Left lung (tissue), 10 donors: ENCODE measurements around the gene DHRSX. TPM values are rescaled to one million over a fixed set of nuclear protein-coding genes. Genes with fewer than 3 reads are reported as not detected.
"Not testable (repeated sequence)": the region's sequence is repeated elsewhere in the genome, so short reads cannot be mapped to it uniquely, and the experiment has no call there.

ENCODE experiments used
- ATAC-seq: fragments of 200-7000 bp; cut with Tn5 transposase; one replicate; pipeline ENCODE4 v1.9.1; 2020; ENCODE audit warnings: moderate library complexity
- DNase-seq, 4 donors: peaks; one replicate each; pipeline ENCODE4 v3.0.0-alpha.2; 2013 to 2020
- H3K27ac ChIP-seq, 2 donors: fragments of 200-600 bp; sonication (generic) in 1 of 2; one replicate each; pipeline versions ENCODE4 v1.5.0 to v1.8.0; 2020 to 2021
- H3K27me3 ChIP-seq, 2 donors: fragments of 200-600 bp; sonication (generic) in 1 of 2; one replicate each; pipeline versions ENCODE4 v1.5.0 to v1.8.0; 2020 to 2021
- H3K36me3 ChIP-seq, 2 donors: fragments of 200-600 bp; sonication (generic) in 1 of 2; one replicate each; pipeline versions ENCODE4 v1.5.0 to v1.8.0; 2020 to 2021
- H3K4me1 ChIP-seq, 2 donors: fragments of 200-600 bp; one replicate each; pipeline ENCODE4 v1.8.0; 2021
- H3K4me3 ChIP-seq, 2 donors: fragments of 200-600 bp; sonication (generic) in 1 of 2; one replicate each; pipeline versions ENCODE4 v1.5.0 to v1.8.0; 2020 to 2021; ENCODE audit warnings: mild to moderate bottlenecking in 1 of 2
- H3K9me3 ChIP-seq, 2 donors: fragments of 200-600 bp; sonication (generic) in 1 of 2; one replicate each; pipeline versions ENCODE4 v1.5.0 to v1.8.0; 2020 to 2021
- CTCF ChIP-seq, 2 donors: fragments of 200-600 bp; sonication (generic) in 1 of 2; IDR thresholded peaks; one replicate each; pipeline versions ENCODE4 v1.5.0 to v1.8.0; 2021; ENCODE audit warnings: antibody characterized with exemption in 2 of 2
- intact Hi-C, 2 donors: fragments of 100-400 bp; cut with DNase I; formaldehyde crosslinking; loops; one replicate each; pipeline versions ENCODE4 v1.11.2 to v1.14.2; 2022
- polyA plus RNA-seq, 6 donors: library from polyadenylated mRNA; unstranded; fragments of 120-200 nt; gene quantifications; one replicate each; pipeline ENCODE4 v1.2.1, GENCODE V29; 2013; ENCODE audit not compliant: insufficient read length in 6 of 6
- total RNA-seq, 2 donors: library from RNA; stranded (reverse); fragmentation: NEBNext Ultra II Directional; extraction: Animal tissue kit (Norgen Biotek cat#: 25700); gene quantifications; one replicate each; pipeline ENCODE4 v1.2.1, GENCODE V29; 2021
- donor health status: DM: no; HTN: yes; CAD: no.
- donor health status: DM: no; HTN: no; CAD: no.

DHRSX gene
- total and polyA plus RNA-seq, 8 donors, result 20.2 to 31.5 (median 26.8) TPM

- Histone ChIP-seq H3K9me3 (peaks cover 0 to 9% of the 10 kb centered on the region in 2 donors), H3K4me3 (no peak overlapping the region), H3K27me3 (no peaks in the 10 kb centered on the region), H3K4me1 (no peaks in the 10 kb centered on the region), H3K27ac (no peak overlapping the region), H3K36me3 (peaks cover 0 to 22% of the 10 kb centered on the region in 2 donors)
- DNase-seq (no peak), ATAC-seq (no peak)
- no peak for TF ChIP-seq CTCF (IDR thresholded peaks at IDR 0.05)
- intact Hi-C loops, result no loop called here
Measured at GRCh38 chrX:2387614-2388239, 113.0 kb downstream of the DHRSX start.

GRCh38 chrX:2385224-2385623 is 115.6 kb downstream of the DHRSX start:
- intact Hi-C loops, result no loop called here
- Histone ChIP-seq H3K36me3 (peaks cover 0 to 5% of the 10 kb centered on the region in 2 donors), H3K9me3 (no peaks in the 10 kb centered on the region), H3K4me1 (no peaks in the 10 kb centered on the region), H3K4me3 (no peak overlapping the region), H3K27ac (no peak overlapping the region), H3K27me3 (no peaks in the 10 kb centered on the region)
- DNase-seq (no peak), ATAC-seq (no peak)
- no peak for TF ChIP-seq CTCF (IDR thresholded peaks at IDR 0.05)

- no peak for ATAC-seq
- TF ChIP-seq CTCF (IDR thresholded peaks at IDR 0.05), result no peak
Measured at GRCh38 chrX:2384486-2384885, 116.3 kb downstream of the DHRSX start.

GRCh38 chrX:2383735-2384134 is 117.0 kb downstream of the DHRSX start:
- DNase-seq, result no peak
- no peaks in the 10 kb centered on the region for H3K4me1 ChIP-seq
- no peak for TF ChIP-seq CTCF (IDR thresholded peaks at IDR 0.05)
- intact Hi-C loops, result no loop called here
- H3K36me3 ChIP-seq, result no peaks in the 10 kb centered on the region
- no peaks in the 10 kb centered on the region for H3K27me3 ChIP-seq
- no peaks in the 10 kb centered on the region for H3K9me3 ChIP-seq
- no peak for ATAC-seq
- no peak overlapping the region for H3K27ac ChIP-seq
- no peak overlapping the region for H3K4me3 ChIP-seq

More at GRCh38 chrX:2384486-2384885, 116.3 kb downstream of the DHRSX start:
- DNase-seq, result no peak
- Histone ChIP-seq H3K4me3 (no peak overlapping the region), H3K4me1 (no peaks in the 10 kb centered on the region), H3K27me3 (no peaks in the 10 kb centered on the region), H3K27ac (no peak overlapping the region), H3K9me3 (no peaks in the 10 kb centered on the region), H3K36me3 (peaks cover 0 to 4% of the 10 kb centered on the region in 2 donors)
- intact Hi-C loops, result no loop called here

- TF ChIP-seq CTCF (IDR thresholded peaks at IDR 0.05), result no peak
- Histone ChIP-seq H3K36me3 (peaks cover 0 to 2% of the 10 kb centered on the region in 2 donors), H3K9me3 (no peaks in the 10 kb centered on the region), H3K4me1 (no peaks in the 10 kb centered on the region), H3K4me3 (no peak overlapping the region), H3K27ac (no peak overlapping the region), H3K27me3 (no peaks in the 10 kb centered on the region)
- DNase-seq (no peak), ATAC-seq (no peak)
- intact Hi-C loops, result no loop called here
Measured at GRCh38 chrX:2383144-2383543, 117.6 kb downstream of the DHRSX start.

GRCh38 chrX:2382433-2383048 is 118.2 kb downstream of the DHRSX start:
- H3K4me3 ChIP-seq, ATAC-seq, intact Hi-C loops, H3K27ac ChIP-seq, H3K36me3 ChIP-seq, H3K27me3 ChIP-seq, H3K9me3 ChIP-seq, DNase-seq, H3K4me1 ChIP-seq: not testable (repeated sequence)
